OCI-LY7 (cell line): ENCODE measurements around the gene IFITM2.

Experiments
- CTCF ChIP-seq: fragments of 200-600 bp; sonication (generic); conservative IDR thresholded peaks from 2 replicates; pipeline ENCODE4 v1.5.1; 2014; ENCODE audit warnings: mild to moderate bottlenecking, antibody characterized with exemption, low read length, moderate library complexity, mixed read lengths
- EZH2phosphoT487 ChIP-seq: fragments of 200-600 bp; sonication (generic); IDR thresholded peaks from 2 replicates; pipeline ENCODE4 v1.6.1; 2018; ENCODE audit warnings: low read depth, borderline replicate concordance, mild to moderate bottlenecking, mixed run types, antibody characterized with exemption, low read length, moderate library complexity, mixed read lengths

GRCh38 chr11:356610-357009 lies 49.0 kb downstream of the IFITM2 start:
- TF ChIP-seq CTCF: no peak
- no peak for TF ChIP-seq EZH2phosphoT487
